Adrenal gland (tissue), 5 donors: ENCODE data around the gene KLF9.

Experiments
- POLR2A ChIP-seq, 2 donors: fragments of 450-650 bp; IDR thresholded peaks; one replicate each; pipeline ENCODE4 v1.6.1; 2017; ENCODE audit warnings: antibody characterized with exemption in 2 of 2, mild to moderate bottlenecking in 2 of 2, moderate library complexity in 1 of 2
- TF ChIP-seq, protein P1 (sequence below), 6 experiments: fragments of 450-650 bp in 4 of 6; fragments of 200-600 bp in 2 of 6; sonication (generic) in 1 of 6; IDR thresholded peaks; 1 replicate in 5 of 6; 2 replicates in 1 of 6; pipeline versions ENCODE4 v1.5.1 to v1.8.0; 2016 to 2021; ENCODE audit warnings: antibody characterized with exemption in 6 of 6, mild to moderate bottlenecking in 2 of 6, moderate library complexity in 1 of 6
- donor health status: DM: no; HTN: no; CAD: no.

DNA sequence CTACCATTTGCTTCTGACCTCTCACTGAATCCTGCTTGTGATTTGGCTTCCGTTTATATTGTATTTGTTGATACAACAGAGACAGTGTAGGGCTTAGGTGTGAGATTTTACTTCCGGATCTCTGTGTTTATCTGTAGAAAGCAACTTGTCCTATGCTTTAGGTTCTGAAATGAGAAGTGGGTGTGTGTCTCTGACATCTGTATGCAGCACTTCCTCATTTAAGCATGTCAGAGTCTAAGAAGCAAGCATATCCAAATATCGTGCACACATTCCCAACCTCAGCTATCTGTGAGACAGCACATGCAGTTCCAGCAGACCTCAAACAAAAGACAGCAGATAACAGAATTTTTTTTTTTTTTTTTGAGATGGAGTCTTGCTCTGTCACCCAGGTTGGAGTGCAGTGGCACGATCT lies 16.3 kb downstream of the KLF9 start:
- TF ChIP-seq, protein P1, sequence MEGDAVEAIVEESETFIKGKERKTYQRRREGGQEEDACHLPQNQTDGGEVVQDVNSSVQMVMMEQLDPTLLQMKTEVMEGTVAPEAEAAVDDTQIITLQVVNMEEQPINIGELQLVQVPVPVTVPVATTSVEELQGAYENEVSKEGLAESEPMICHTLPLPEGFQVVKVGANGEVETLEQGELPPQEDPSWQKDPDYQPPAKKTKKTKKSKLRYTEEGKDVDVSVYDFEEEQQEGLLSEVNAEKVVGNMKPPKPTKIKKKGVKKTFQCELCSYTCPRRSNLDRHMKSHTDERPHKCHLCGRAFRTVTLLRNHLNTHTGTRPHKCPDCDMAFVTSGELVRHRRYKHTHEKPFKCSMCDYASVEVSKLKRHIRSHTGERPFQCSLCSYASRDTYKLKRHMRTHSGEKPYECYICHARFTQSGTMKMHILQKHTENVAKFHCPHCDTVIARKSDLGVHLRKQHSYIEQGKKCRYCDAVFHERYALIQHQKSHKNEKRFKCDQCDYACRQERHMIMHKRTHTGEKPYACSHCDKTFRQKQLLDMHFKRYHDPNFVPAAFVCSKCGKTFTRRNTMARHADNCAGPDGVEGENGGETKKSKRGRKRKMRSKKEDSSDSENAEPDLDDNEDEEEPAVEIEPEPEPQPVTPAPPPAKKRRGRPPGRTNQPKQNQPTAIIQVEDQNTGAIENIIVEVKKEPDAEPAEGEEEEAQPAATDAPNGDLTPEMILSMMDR (IDR thresholded peaks at IDR 0.05), result no peak
- no peak for TF ChIP-seq POLR2A (IDR thresholded peaks at IDR 0.05)
